H9 (cell line): Measurements from ENCODE around the gene CCL26. TPM values are rescaled to one million over a fixed set of nuclear protein-coding genes. Genes with fewer than 3 reads are reported as not detected.

Source experiments
- DNase-seq: peaks from one replicate; pipeline ENCODE4 v3.0.0-alpha.2; 2017
- H2AFZ ChIP-seq: one replicate; pipeline ENCODE4 v1.6.1; 2013; ENCODE audit warnings: mild to moderate bottlenecking, low read length, control low read depth, moderate library complexity
- H2AK5ac ChIP-seq: 2 replicates; pipeline ENCODE4 v1.6.1; 2013; ENCODE audit warnings: low read length, control low read depth, mixed read lengths; ENCODE audit not compliant: insufficient read length
- H2BK120ac ChIP-seq: one replicate; pipeline ENCODE4 v1.6.1; 2013; ENCODE audit warnings: low read depth, mild to moderate bottlenecking, low read length, control low read depth, inconsistent platforms; ENCODE audit not compliant: poor library complexity, severe bottlenecking
- H2BK12ac ChIP-seq: 2 replicates; pipeline ENCODE4 v1.6.1; 2013; ENCODE audit warnings: low read length, control low read depth, mixed read lengths, low read depth; ENCODE audit not compliant: insufficient read length
- H2BK15ac ChIP-seq: 2 replicates; pipeline ENCODE4 v1.6.1; 2013; ENCODE audit warnings: low read depth, low read length, control low read depth
- H2BK20ac ChIP-seq: one replicate; pipeline ENCODE4 v1.6.1; 2013; ENCODE audit warnings: low read depth, mild to moderate bottlenecking, low read length, control low read depth, inconsistent platforms; ENCODE audit not compliant: poor library complexity, severe bottlenecking
- H2BK5ac ChIP-seq: 2 replicates; pipeline ENCODE4 v1.6.1; 2013; ENCODE audit warnings: low read length, control low read depth, mixed read lengths; ENCODE audit not compliant: insufficient read length
- H3K14ac ChIP-seq: 2 replicates; pipeline ENCODE4 v1.6.1; 2013; ENCODE audit warnings: low read length, control low read depth; ENCODE audit not compliant: insufficient read depth
- H3K18ac ChIP-seq: 2 replicates; pipeline ENCODE4 v1.6.1; 2013; ENCODE audit warnings: low read depth, mild to moderate bottlenecking, mixed read lengths, low read length, control low read depth; ENCODE audit not compliant: insufficient read length
- H3K23ac ChIP-seq: 2 replicates; pipeline ENCODE4 v1.6.1; 2013; ENCODE audit warnings: low read length, control low read depth, mixed read lengths, low read depth; ENCODE audit not compliant: insufficient read length
- H3K23me2 ChIP-seq: 2 replicates; pipeline ENCODE4 v1.6.1; 2013; ENCODE audit warnings: low read depth, mild to moderate bottlenecking, mixed read lengths, low read length, control low read depth; ENCODE audit not compliant: insufficient read length, poor library complexity, severe bottlenecking
- H3K27ac ChIP-seq: 2 replicates; pipeline ENCODE4 v1.5.1; 2013; ENCODE audit warnings: low read length, control low read depth, mixed read lengths, low read depth; ENCODE audit not compliant: insufficient read length
- H3K27me3 ChIP-seq: 2 replicates; pipeline ENCODE4 v1.6.1; 2013; ENCODE audit warnings: low read length, control low read depth, inconsistent platforms; ENCODE audit not compliant: insufficient read depth
- H3K4ac ChIP-seq: 2 replicates; pipeline ENCODE4 v1.6.1; 2013; ENCODE audit warnings: low read depth, mild to moderate bottlenecking, control low read depth, inconsistent platforms, low read length, moderate library complexity
- H3K4me1 ChIP-seq: 2 replicates; pipeline ENCODE4 v1.6.1; 2013; ENCODE audit warnings: low read length, control low read depth, inconsistent platforms; ENCODE audit not compliant: insufficient read depth
- H3K4me2 ChIP-seq: 2 replicates; pipeline ENCODE4 v1.6.1; 2013; ENCODE audit warnings: low read length, control low read depth, mixed read lengths; ENCODE audit not compliant: insufficient read length, insufficient read depth
- H3K56ac ChIP-seq: 2 replicates; pipeline ENCODE4 v1.6.1; 2013; ENCODE audit warnings: low read depth, mild to moderate bottlenecking, mixed read lengths, low read length, control low read depth; ENCODE audit not compliant: insufficient read length
- H3K79me1 ChIP-seq: 2 replicates; pipeline ENCODE4 v1.6.1; 2013; ENCODE audit warnings: low read depth, mild to moderate bottlenecking, moderate library complexity, low read length, control low read depth, inconsistent platforms; ENCODE audit not compliant: insufficient read depth, poor library complexity, severe bottlenecking
- H3K79me2 ChIP-seq: 2 replicates; pipeline ENCODE4 v1.6.1; 2013; ENCODE audit warnings: low read length, control low read depth, inconsistent platforms; ENCODE audit not compliant: insufficient read depth
- H3K9ac ChIP-seq: 2 replicates; pipeline ENCODE4 v1.6.1; 2013; ENCODE audit warnings: low read length, control low read depth, mixed read lengths; ENCODE audit not compliant: insufficient read length; ENCODE audit errors: extremely low read depth
- H3K9me3 ChIP-seq: one replicate; pipeline ENCODE4 v1.6.1; 2013; ENCODE audit warnings: low read depth, low read length, inconsistent platforms; ENCODE audit not compliant: control insufficient read depth
- H3T11ph ChIP-seq: one replicate; pipeline ENCODE4 v1.6.1; 2013; ENCODE audit warnings: mild to moderate bottlenecking, low read length, control low read depth, inconsistent platforms
- H4K20me1 ChIP-seq: one replicate; pipeline ENCODE4 v1.6.1; 2013; ENCODE audit not compliant: control insufficient read depth, insufficient read length, insufficient read depth
- H4K5ac ChIP-seq: 2 replicates; pipeline ENCODE4 v1.6.1; 2013; ENCODE audit warnings: low read depth, mild to moderate bottlenecking, mixed read lengths, low read length, control low read depth; ENCODE audit not compliant: insufficient read length
- H4K8ac ChIP-seq: replicated peaks from 2 replicates; pipeline ENCODE4 v1.6.1; 2013; ENCODE audit warnings: low read length, control low read depth, mixed read lengths, low read depth; ENCODE audit not compliant: insufficient read length
- H4K91ac ChIP-seq: 2 replicates; pipeline ENCODE4 v1.6.1; 2013; ENCODE audit warnings: low read depth, mild to moderate bottlenecking, moderate library complexity, mixed read lengths, low read length, control low read depth; ENCODE audit not compliant: insufficient read length
- H3K27ac Mint-ChIP-seq, 3 experiments: 2 replicates in 2 of 3; 3 replicates in 1 of 3; pipeline ENCODE4 v1.8.0; 2020 to 2021; ENCODE audit warnings: mixed read lengths in 3 of 3, mild to moderate bottlenecking in 1 of 3, moderate library complexity in 1 of 3
- H3K27me3 Mint-ChIP-seq: 2 replicates; pipeline ENCODE4 v1.8.0; 2021; ENCODE audit warnings: low read depth, mild to moderate bottlenecking, moderate library complexity, mixed read lengths
- H3K36me3 Mint-ChIP-seq, 3 experiments: 2 replicates in 2 of 3; 3 replicates in 1 of 3; pipeline ENCODE4 v1.8.0; 2020 to 2021; ENCODE audit warnings: low read depth in 3 of 3, mixed read lengths in 3 of 3; ENCODE audit not compliant: insufficient read depth in 1 of 3
- H3K4me1 Mint-ChIP-seq, 2 experiments: 2 replicates each; pipeline ENCODE4 v1.8.0; 2020; ENCODE audit warnings: mixed read lengths in 2 of 2
- H3K4me3 Mint-ChIP-seq, 2 experiments: 2 replicates in 1 of 2; 3 replicates in 1 of 2; pipeline ENCODE4 v1.8.0; 2020 to 2021; ENCODE audit warnings: mild to moderate bottlenecking in 2 of 2, mixed read lengths in 2 of 2, moderate library complexity in 1 of 2
- H3K9me3 Mint-ChIP-seq, 2 experiments: 2 replicates in 1 of 2; 3 replicates in 1 of 2; pipeline ENCODE4 v1.8.0; 2020; ENCODE audit warnings: mild to moderate bottlenecking in 2 of 2, mixed read lengths in 2 of 2, moderate library complexity in 1 of 2
- WGBS: extraction: QIAGEN DNeasy Blood & Tissue Kit; methylation state at CpG from one replicate; pipeline ENCODE4 v1.1.7; 2013; ENCODE audit warnings: missing lambda C conversion rate, low lambda C conversion rate, mixed read lengths; ENCODE audit not compliant: insufficient read length; ENCODE audit errors: extremely low coverage; 5-methylcytosine and 5-hydroxymethylcytosine counted together
- total RNA-seq: library from RNA; stranded (reverse); gene quantifications from 2 replicates; pipeline ENCODE4 v1.2.1, GENCODE V29; 2021
- TF ChIP-seq, protein P1 (sequence below): fragments of 200-600 bp; sonication (generic); conservative IDR thresholded peaks from 3 replicates; pipeline ENCODE4 v1.8.0; 2021; ENCODE audit warnings: antibody characterized with exemption, mild to moderate bottlenecking

Gene CCL26
- total RNA-seq, 1 experiment from 2014 or later, result 9.3 TPM

DNA sequence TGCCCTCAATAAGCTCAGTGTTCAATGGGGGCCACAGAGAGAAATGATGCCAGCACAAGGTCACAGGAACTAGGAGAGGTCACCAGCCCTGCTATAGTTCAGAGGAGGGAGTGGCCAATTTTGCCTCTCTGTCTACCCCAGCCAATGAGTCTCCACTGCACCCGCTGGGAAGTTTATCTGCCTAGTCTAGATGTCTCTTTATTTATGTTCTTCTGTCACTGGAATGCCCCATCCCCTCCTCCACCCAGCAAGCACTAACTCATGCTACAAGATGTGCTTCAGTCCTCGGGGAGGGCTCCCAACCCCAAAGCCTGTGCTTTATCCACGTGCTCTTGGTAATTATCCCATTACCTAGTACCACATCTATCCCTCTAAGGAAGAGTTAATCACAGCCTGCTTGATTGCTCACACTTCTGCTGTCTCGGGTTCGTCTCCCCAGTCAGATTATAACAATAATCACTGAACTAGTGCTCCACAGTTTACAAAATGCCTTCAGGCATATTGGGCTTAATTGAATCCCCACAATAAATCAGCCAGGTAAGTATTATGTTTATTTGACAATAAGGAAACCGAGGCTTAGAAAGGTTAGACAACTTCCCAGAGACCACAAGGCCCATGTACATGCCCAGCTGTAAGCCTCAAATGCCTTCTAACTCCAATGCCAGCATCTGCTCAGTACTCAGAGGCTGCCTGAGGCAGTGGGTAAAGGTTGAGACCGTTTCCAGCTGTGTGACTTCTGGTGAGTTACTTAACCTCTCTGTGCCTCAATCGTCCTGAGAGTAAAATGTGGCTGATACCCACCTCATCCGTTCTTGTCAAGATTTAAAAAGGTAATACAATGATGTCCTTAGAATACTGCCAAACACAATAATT lies 37.2 kb downstream of the CCL26 start:
- Histone ChIP-seq H3K18ac (no peak overlapping the region), H3K79me1 (no peaks in the 10 kb centered on the region), H3K4me2 (no peak overlapping the region), H3K79me2 (no peaks in the 10 kb centered on the region), H2BK12ac (no peak overlapping the region), H3K27ac (no peak overlapping the region), H2BK120ac (no peak overlapping the region), H4K20me1 (no peaks in the 10 kb centered on the region), H3K23ac (no peak overlapping the region), H2BK20ac (no peak overlapping the region), H4K8ac (no peak overlapping the region), H3K4ac (no peak overlapping the region), H3K9ac (no peak overlapping the region), H2AFZ (no peak overlapping the region), H3K4me1 (peaks cover 8% of the 10 kb centered on the region), H3K23me2 (peaks cover 9% of the 10 kb centered on the region), H3T11ph (no peak overlapping the region), H3K56ac (no peak overlapping the region), H4K91ac (no peak overlapping the region), H3K14ac (no peak overlapping the region), H2BK15ac (no peak overlapping the region), H3K9me3 (no peaks in the 10 kb centered on the region), H2AK5ac (no peak overlapping the region), H2BK5ac (no peak overlapping the region), H4K5ac (no peak overlapping the region), H3K27me3 (no peaks in the 10 kb centered on the region; the same call in 1 of the 2 replicates)
- TF ChIP-seq, protein P1, sequence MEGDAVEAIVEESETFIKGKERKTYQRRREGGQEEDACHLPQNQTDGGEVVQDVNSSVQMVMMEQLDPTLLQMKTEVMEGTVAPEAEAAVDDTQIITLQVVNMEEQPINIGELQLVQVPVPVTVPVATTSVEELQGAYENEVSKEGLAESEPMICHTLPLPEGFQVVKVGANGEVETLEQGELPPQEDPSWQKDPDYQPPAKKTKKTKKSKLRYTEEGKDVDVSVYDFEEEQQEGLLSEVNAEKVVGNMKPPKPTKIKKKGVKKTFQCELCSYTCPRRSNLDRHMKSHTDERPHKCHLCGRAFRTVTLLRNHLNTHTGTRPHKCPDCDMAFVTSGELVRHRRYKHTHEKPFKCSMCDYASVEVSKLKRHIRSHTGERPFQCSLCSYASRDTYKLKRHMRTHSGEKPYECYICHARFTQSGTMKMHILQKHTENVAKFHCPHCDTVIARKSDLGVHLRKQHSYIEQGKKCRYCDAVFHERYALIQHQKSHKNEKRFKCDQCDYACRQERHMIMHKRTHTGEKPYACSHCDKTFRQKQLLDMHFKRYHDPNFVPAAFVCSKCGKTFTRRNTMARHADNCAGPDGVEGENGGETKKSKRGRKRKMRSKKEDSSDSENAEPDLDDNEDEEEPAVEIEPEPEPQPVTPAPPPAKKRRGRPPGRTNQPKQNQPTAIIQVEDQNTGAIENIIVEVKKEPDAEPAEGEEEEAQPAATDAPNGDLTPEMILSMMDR, result no peak
- Mint-ChIP-seq H3K4me1 (peaks cover 33 to 35% of the 10 kb centered on the region in 2 experiments), H3K27ac (peak overlapping the region in 2 of 3 experiments; percentile 0 to 68; a peak in 1 of 7 replicates), H3K27me3 (peaks cover 17% of the 10 kb centered on the region), H3K4me3 (no peak overlapping the region), H3K36me3 (peaks cover 0 to 3% (median 0%) of the 10 kb centered on the region in 3 experiments; a peak in 1 of 7 replicates), H3K9me3 (no peaks in the 10 kb centered on the region; a peak in 1 of 5 replicates)
- DNase-seq, result no peak
- whole genome bisulfite sequencing, result no CpG with 5 or more reads among the region's 9 CpGs
